SIG-M5 treated with dmso at 0.1 percent for 504 hours (cell line): ENCODE measurements around the gene PKNOX1.
"Not testable (repeated sequence)": the region's sequence is repeated elsewhere in the genome, so short reads cannot be mapped to it uniquely, and the experiment has no call there.

Experiments used
- DNase-seq: peaks from one replicate; lab custom pipeline; 2025; ENCODE audit not compliant: unreplicated experiment; lab: John Stamatoyannopoulos, UW

PKNOX1 gene

GRCh38 chr21:42983103-42983502 lies 8.7 kb downstream of the PKNOX1 start:
- DNase-seq: no peak

GRCh38 chr21:42983869-42984268 lies 9.5 kb downstream of the PKNOX1 start:
- no peak for DNase-seq

GRCh38 chr21:42986125-42986783 lies 11.9 kb downstream of the PKNOX1 start:
- DNase-seq: no peak

- DNase-seq: no peak
Observed at GRCh38 chr21:42988236-42988965, 14.0 kb downstream of the PKNOX1 start.

- not testable (repeated sequence) for DNase-seq
Observed at GRCh38 chr21:42989370-42989769, 15.0 kb downstream of the PKNOX1 start.

- DNase-seq: no peak
Observed at GRCh38 chr21:42989816-42990650, 15.7 kb downstream of the PKNOX1 start.

- DNase-seq: no peak
Observed at GRCh38 chr21:42991992-42992740, 17.8 kb downstream of the PKNOX1 start.

GRCh38 chr21:42993051-42993712 lies 18.8 kb downstream of the PKNOX1 start:
- no peak for DNase-seq

- DNase-seq: no peak
Observed at GRCh38 chr21:42997053-42997452, 22.7 kb downstream of the PKNOX1 start.

- DNase-seq: not testable (repeated sequence)
Observed at GRCh38 chr21:42997983-42998382, 23.6 kb downstream of the PKNOX1 start.

GRCh38 chr21:42999152-42999551 lies 24.8 kb downstream of the PKNOX1 start:
- not testable (repeated sequence) for DNase-seq

- not testable (repeated sequence) for DNase-seq
Observed at GRCh38 chr21:43000041-43000440, 25.7 kb downstream of the PKNOX1 start.

GRCh38 chr21:43001316-43001715 lies 27.0 kb downstream of the PKNOX1 start:
- no peak for DNase-seq

GRCh38 chr21:43004926-43005325 lies 30.6 kb downstream of the PKNOX1 start:
- DNase-seq: no peak

- DNase-seq: no peak
Observed at GRCh38 chr21:43005635-43006034, 31.3 kb downstream of the PKNOX1 start.

- not testable (repeated sequence) for DNase-seq
Observed at GRCh38 chr21:43006051-43006873, 31.9 kb downstream of the PKNOX1 start.

GRCh38 chr21:43006874-43007208 lies 32.5 kb downstream of the PKNOX1 start:
- no peak for DNase-seq

- DNase-seq: no peak
Observed at GRCh38 chr21:43012596-43012995, 38.2 kb downstream of the PKNOX1 start.

GRCh38 chr21:43015906-43016540 lies 41.7 kb downstream of the PKNOX1 start:
- DNase-seq: no peak
